Aorta (tissue), 5 donors: ENCODE measurements around the gene FBN3. TPM values are rescaled to one million over a fixed set of nuclear protein-coding genes. Genes with fewer than 3 reads are reported as not detected.
"Not testable (repeated sequence)": the region's sequence is repeated elsewhere in the genome, so short reads cannot be mapped to it uniquely, and the experiment has no call there.

Source experiments
- ATAC-seq: fragments of 200-7000 bp; cut with Tn5 transposase; one replicate; pipeline ENCODE4 v1.9.1; 2022; ENCODE audit warnings: moderate library complexity; ENCODE audit not compliant: low FRiP score
- DNase-seq, 2 donors: peaks; one replicate each; pipeline ENCODE4 v3.0.0-alpha.2; 2020
- H3K27ac ChIP-seq, 2 donors: one replicate each; pipeline ENCODE4 v1.5.1; 2013; ENCODE audit warnings: low read length in 2 of 2, mild to moderate bottlenecking in 2 of 2, moderate library complexity in 2 of 2, control low read depth in 1 of 2, inconsistent platforms in 1 of 2, low read depth in 1 of 2
- H3K27me3 ChIP-seq, 2 donors: one replicate each; pipeline ENCODE4 v1.6.1; 2013; ENCODE audit warnings: control low read depth in 1 of 2, low read length in 1 of 2, mild to moderate bottlenecking in 1 of 2, moderate library complexity in 1 of 2; ENCODE audit not compliant: insufficient read depth in 2 of 2, control insufficient read depth in 1 of 2
- H3K36me3 ChIP-seq, 2 donors: one replicate each; pipeline ENCODE4 v1.6.1; 2013; ENCODE audit warnings: control low read depth in 1 of 2, low read length in 1 of 2, mild to moderate bottlenecking in 1 of 2; ENCODE audit not compliant: insufficient read depth in 2 of 2, control insufficient read depth in 1 of 2
- H3K4me1 ChIP-seq, 2 donors: one replicate each; pipeline ENCODE4 v1.6.1; 2013; ENCODE audit warnings: low read length in 2 of 2, control low read depth in 1 of 2, mild to moderate bottlenecking in 1 of 2, moderate library complexity in 1 of 2; ENCODE audit not compliant: insufficient read depth in 2 of 2, control insufficient read depth in 1 of 2
- H3K4me3 ChIP-seq, 2 donors: one replicate each; pipeline ENCODE4 v1.5.1; 2013; ENCODE audit warnings: low read length in 2 of 2, control low read depth in 1 of 2, mild to moderate bottlenecking in 1 of 2
- H3K9me3 ChIP-seq: one replicate; pipeline ENCODE4 v1.6.1; 2013; ENCODE audit warnings: mild to moderate bottlenecking, low read length; ENCODE audit not compliant: control insufficient read depth
- WGBS, 2 donors: extraction: QIAGEN DNeasy Blood & Tissue Kit; methylation state at CpG; one replicate each; pipeline ENCODE4 v1.1.7; 2013; 5-methylcytosine and 5-hydroxymethylcytosine counted together
- intact Hi-C, 2 donors: fragments of 100-400 bp; cut with DNase I; formaldehyde crosslinking; loops; one replicate each; pipeline versions ENCODE4 v1.14.2 to v1.15.0; 2022
- polyA plus RNA-seq, 2 donors: library from polyadenylated mRNA; stranded (reverse); fragments of 200-250 nt; gene quantifications; one replicate each; pipeline ENCODE4 v1.2.3, GENCODE V29; 2013
- total RNA-seq, 2 donors: library from RNA; stranded (reverse); fragmentation: NEBNext Ultra II Directional; extraction: Animal tissue kit (Norgen Biotek cat#: 25700); gene quantifications; one replicate each; pipeline ENCODE4 v1.2.1, GENCODE V29; 2021
- donor health status: healthy with polysubstance abuse.
- donor health status: Bipolar disorder and iron deficiency.
- donor health status: DM: no; HTN: no; CAD: no.
- donor health status: DM: no; HTN: no; CAD: no.
- donor health status: DM: yes; HTN: yes; CAD: no.

The FBN3 gene
- total and polyA plus RNA-seq, 4 donors: not detected

DNA sequence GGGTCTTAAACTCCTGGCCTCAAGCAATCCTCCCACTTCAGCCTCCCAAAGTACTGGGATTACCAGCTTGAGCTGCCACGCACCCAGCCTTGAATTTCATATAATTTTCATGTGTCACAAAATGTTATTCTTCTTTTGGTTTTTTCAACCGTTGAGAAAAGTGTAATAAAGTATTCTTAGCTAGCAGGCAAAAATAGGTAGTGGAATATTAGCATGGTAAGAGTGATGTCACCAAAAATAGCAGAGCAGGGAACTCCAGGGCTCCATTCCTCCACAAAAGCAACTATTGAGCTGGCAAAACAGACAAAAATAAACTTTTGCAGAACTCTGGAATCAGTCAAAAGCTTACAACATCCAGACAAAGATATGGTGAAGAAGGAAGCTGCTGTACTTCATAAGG, 43.9 kb downstream of the FBN3 start:
- no peak overlapping the region for H3K4me3 ChIP-seq
- ATAC-seq: no peak
- H3K36me3 ChIP-seq: no peaks in the 10 kb centered on the region
- H3K9me3 ChIP-seq: no peaks in the 10 kb centered on the region
- no peaks in the 10 kb centered on the region for H3K4me1 ChIP-seq
- H3K27me3 ChIP-seq: no peaks in the 10 kb centered on the region
- DNase-seq: no peak
- 6 to 8% methylated on average over 2 of the region's 2 CpGs for WGBS, 2 donors
- intact Hi-C loops: no loop called here
- H3K27ac ChIP-seq: no peak overlapping the region

DNA sequence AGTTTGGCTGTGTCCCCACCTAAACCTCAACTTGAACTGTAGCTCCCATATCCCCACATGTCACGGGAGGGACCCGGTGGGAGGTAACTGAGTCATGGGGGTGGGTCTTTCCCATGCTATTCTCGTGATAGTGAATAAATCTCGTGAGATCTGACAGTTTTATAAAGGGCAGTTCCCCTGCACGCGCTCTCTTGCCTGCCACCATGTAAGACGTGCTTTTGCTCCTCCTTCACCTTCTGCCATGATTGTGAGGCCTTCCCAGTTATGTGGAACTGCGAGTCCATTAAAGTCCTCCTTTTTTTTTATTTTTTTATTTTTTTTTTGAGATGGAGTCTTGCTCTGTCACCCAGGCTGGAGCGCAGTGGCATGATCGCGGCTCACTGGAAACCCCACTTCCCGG, 47.5 kb downstream of the FBN3 start:
- H3K27me3 ChIP-seq, H3K4me1 ChIP-seq, H3K4me3 ChIP-seq, H3K9me3 ChIP-seq, H3K27ac ChIP-seq, DNase-seq, ATAC-seq, H3K36me3 ChIP-seq, intact Hi-C loops: not testable (repeated sequence)
- WGBS, 2 donors: 82 to 85% methylated on average over 12 of the region's 12 CpGs

DNA sequence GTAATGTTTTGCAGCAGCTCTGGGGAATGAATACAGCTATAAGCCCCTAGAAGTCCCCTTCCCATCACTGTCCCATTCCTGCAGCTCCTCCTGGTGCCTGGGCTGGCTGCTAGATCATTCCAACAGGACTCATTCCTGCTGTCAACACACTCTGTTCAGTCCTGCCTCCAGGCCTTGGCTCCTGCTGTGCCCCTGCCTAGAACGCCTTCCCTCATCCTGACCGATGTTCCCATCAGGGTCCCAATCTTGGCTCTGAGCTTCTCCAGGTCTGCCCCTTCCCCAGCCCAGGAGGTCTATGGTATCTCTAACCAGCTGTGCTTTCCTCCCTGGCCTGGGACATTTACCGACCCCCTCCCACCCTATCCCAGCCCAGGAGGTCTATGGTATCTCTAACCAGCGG, 48.1 kb downstream of the FBN3 start:
- no peak for DNase-seq
- Histone ChIP-seq H3K27me3 (no peaks in the 10 kb centered on the region), H3K9me3 (peaks cover 6% of the 10 kb centered on the region), H3K36me3 (no peaks in the 10 kb centered on the region), H3K27ac (no peak overlapping the region), H3K4me3 (no peak overlapping the region), H3K4me1 (no peaks in the 10 kb centered on the region)
- 86 to 90% methylated on average over 4 of the region's 4 CpGs for WGBS, 2 donors
- intact Hi-C loops: no loop called here
- ATAC-seq: no peak

DNA sequence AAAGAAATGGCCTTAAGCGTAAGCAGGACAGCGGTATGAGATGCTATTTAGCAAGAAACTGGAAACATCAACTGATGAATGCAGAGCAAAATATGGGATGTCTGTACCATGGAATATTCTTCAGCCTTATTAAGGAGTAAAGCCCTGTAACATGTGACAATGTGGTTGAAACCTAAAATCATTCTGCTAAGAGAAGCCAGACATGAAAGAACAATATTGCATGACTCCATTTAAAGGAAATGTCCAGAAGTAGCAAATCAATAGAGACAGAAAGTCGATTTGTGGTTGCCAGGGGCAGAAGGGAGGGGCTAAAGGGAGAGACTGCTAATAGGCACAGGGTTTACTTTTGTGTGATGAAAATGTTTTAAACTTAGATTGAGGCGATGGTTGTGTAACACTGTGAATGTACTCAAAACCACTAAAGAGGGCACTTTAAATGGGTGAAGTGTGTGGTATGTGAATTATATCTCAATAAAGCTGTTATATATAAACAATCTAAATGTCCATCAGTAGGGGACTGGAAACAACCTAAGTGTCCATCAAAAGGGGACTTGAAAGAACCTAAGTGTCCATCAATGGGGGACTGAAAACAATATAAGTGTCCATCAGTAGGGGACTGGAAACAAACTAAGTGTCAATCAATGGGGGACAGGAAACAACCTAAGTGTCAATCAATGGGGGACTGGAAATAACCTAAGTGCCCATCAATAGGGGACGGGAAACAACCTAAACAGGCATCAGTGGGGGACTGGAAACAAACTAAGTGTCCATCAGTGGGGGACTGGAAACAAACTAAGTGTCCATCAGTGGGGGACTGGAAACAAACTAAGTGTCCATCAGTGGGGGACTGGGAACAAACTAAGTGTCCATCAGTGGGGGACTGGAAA, 51.5 kb downstream of the FBN3 start:
- WGBS, 2 donors: 77 to 85% methylated on average over 5 of the region's 5 CpGs
- Histone ChIP-seq H3K9me3 (peaks cover 22% of the 10 kb centered on the region), H3K27me3 (no peaks in the 10 kb centered on the region), H3K4me1 (no peaks in the 10 kb centered on the region), H3K36me3 (no peaks in the 10 kb centered on the region), H3K4me3 (no peak overlapping the region), H3K27ac (no peak overlapping the region)
- DNase-seq: no peak
- no peak for ATAC-seq
- intact Hi-C loops: no loop called here

DNA sequence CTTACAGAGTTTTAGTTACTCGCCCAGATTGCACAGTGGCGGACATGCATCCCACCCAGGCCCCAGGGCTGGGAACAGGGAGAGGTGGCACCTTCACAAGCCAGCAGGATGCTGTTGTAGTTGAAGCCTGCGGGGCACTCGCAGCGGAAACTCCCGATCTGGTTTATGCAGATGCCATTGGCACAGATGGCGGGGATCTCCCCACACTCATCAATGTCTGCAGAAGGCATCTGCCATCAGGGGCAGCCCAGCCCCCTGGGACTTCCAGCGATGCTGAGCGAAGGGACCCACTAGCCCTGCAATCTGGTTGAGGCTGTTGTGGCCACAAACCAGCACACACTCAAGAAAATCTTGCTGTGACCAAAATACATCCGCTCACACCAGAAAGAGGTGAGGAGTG, 52.2 kb downstream of the FBN3 start:
- Histone ChIP-seq H3K4me1 (no peaks in the 10 kb centered on the region), H3K27ac (no peak overlapping the region), H3K9me3 (peaks cover 22% of the 10 kb centered on the region), H3K4me3 (no peak overlapping the region), H3K27me3 (no peaks in the 10 kb centered on the region), H3K36me3 (no peaks in the 10 kb centered on the region)
- intact Hi-C loops: no loop called here
- 90% methylated on average over 10 of the region's 10 CpGs for WGBS, 2 donors
- no peak for ATAC-seq
- no peak for DNase-seq

DNA sequence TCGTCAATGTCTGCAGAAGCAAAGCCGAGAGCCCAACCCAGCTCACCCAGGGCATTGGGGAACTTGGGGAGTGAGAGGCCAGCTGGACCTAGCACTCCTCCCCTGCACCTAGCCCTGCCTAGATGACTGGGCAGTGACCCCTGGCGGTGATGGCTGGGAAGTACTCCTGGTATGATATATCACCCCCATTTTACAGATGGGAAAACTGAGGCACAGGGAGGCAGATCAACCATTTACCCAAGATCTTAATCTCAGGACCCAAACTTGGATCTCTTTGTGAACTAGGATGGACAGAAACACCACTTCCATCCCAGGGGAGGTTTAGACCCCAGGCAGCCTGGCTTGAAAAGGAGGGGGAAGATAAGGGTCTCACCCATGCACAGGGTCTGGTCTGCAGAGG, 53.3 kb downstream of the FBN3 start:
- Histone ChIP-seq H3K4me1 (no peaks in the 10 kb centered on the region), H3K4me3 (no peak overlapping the region), H3K36me3 (no peaks in the 10 kb centered on the region), H3K27ac (no peak overlapping the region), H3K27me3 (no peaks in the 10 kb centered on the region), H3K9me3 (peaks cover 22% of the 10 kb centered on the region)
- 97% methylated on average over 3 of the region's 3 CpGs for WGBS, 2 donors
- ATAC-seq (no peak), DNase-seq (no peak)
- intact Hi-C loops: no loop called here

DNA sequence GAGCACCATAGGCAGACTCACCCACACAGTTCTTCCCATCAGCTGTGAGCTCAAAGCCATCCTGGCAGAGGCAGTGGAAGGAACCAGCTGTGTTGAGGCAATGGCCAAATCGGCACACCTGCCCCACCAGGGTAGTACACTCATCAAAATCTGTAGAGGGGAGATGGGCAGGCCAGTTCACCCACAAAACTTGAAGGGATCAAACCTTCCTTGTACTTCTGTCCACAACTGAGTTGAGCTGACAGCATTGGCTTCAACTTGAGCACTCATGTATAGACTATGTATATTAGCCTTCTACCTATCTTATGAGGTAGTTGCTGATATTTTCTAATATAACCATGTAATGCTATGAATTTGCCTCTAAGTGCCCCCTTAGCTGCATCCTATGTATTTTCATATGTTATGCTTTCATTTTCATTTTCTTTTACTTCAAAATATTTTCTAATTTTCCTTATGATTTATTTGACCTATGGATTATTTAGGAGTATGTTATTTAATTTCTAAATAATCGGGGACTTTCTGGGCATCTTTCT, 54.0 kb downstream of the FBN3 start:
- H3K36me3 ChIP-seq: no peaks in the 10 kb centered on the region
- no peaks in the 10 kb centered on the region for H3K4me1 ChIP-seq
- ATAC-seq (no peak), DNase-seq (no peak)
- WGBS, 2 donors: 78 to 81% methylated on average over 2 of the region's 2 CpGs
- peaks cover 22% of the 10 kb centered on the region for H3K9me3 ChIP-seq
- no peak overlapping the region for H3K27ac ChIP-seq
- no peak overlapping the region for H3K4me3 ChIP-seq
- no peaks in the 10 kb centered on the region for H3K27me3 ChIP-seq
- intact Hi-C loops: no loop called here

DNA sequence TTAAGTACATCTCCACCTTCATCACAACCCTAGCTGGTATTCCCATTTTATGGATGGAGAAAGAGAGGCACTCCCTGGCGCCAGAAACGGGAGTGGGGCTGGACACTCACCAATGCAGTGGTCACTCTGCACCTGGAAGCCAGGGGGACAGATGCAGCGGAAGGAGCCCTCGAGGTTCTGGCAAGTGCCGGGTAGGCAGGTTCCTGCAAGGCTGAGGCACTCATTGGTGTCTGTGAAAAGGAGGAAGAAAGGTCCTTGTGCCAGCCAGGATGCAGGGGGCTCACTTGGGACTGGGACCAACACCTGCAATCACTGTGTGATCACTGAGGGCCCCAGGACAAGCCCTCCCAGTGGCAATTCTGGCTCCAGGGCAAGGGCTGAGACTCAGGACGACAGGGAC, 55.1 kb downstream of the FBN3 start:
- 84 to 87% methylated on average over 6 of the region's 6 CpGs for WGBS, 2 donors
- H3K4me3 ChIP-seq: no peak overlapping the region
- no peaks in the 10 kb centered on the region for H3K36me3 ChIP-seq
- DNase-seq: no peak
- peaks cover 24% of the 10 kb centered on the region for H3K9me3 ChIP-seq
- no peaks in the 10 kb centered on the region for H3K4me1 ChIP-seq
- no peak overlapping the region for H3K27ac ChIP-seq
- no peaks in the 10 kb centered on the region for H3K27me3 ChIP-seq
- intact Hi-C loops: no loop called here
- no peak for ATAC-seq

DNA sequence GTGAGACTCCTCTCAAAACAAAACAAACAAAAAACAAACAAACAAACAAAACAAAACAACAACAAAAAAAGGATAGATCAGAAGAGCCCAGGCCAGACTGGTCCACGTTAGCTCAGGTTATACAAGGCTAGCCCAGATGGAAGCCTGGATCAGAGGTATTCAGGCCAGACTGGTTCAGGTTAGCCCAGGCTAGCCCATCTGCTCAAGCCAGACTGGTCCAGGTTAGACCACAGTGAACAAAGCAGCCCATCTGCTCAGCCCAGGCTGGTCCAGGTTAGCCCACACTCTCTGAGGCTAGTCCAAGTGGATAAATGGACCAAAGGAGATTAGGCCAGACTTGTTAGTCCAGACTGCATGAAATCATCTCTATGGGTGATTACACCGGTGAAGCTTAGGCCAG, 55.7 kb downstream of the FBN3 start:
- Histone ChIP-seq H3K36me3 (no peaks in the 10 kb centered on the region), H3K4me3 (no peak overlapping the region), H3K4me1 (no peaks in the 10 kb centered on the region), H3K27ac (no peak overlapping the region), H3K9me3 (peaks cover 24% of the 10 kb centered on the region), H3K27me3 (no peaks in the 10 kb centered on the region)
- 85 to 96% methylated on average over 2 of the region's 2 CpGs for WGBS, 2 donors
- ATAC-seq (no peak), DNase-seq (no peak)
- intact Hi-C loops: no loop called here
